Heart left ventricle (tissue), 16 donors: ENCODE data around the gene ARHGAP10. TPM values are rescaled to one million over a fixed set of nuclear protein-coding genes. Genes with fewer than 3 reads are reported as not detected.

Experiments
- ATAC-seq, 4 donors: fragments of 200-7000 bp; cut with Tn5 transposase; one replicate each; pipeline ENCODE4 v1.9.1; 2020 to 2022; ENCODE audit warnings: moderate library complexity in 4 of 4, mild to moderate bottlenecking in 3 of 4, moderate number of reproducible peaks in 1 of 4
- DNase-seq, 5 donors: peaks; one replicate each; pipeline ENCODE4 v3.0.0-alpha.2; 2020
- H3K27ac ChIP-seq, 12 donors: fragments of 200-600 bp; sonication (generic) in 4 of 12; one replicate each; pipeline versions ENCODE4 v1.5.0 to v1.8.0; 2016 to 2022; ENCODE audit warnings: mild to moderate bottlenecking in 2 of 12
- H3K27me3 ChIP-seq, 9 donors: fragments of 200-600 bp; sonication (generic) in 2 of 9; one replicate each; pipeline versions ENCODE4 v1.5.1 to v1.8.0; 2016 to 2022; ENCODE audit warnings: mild to moderate bottlenecking in 3 of 9
- H3K36me3 ChIP-seq, 9 donors: fragments of 200-600 bp; sonication (generic) in 2 of 9; one replicate each; pipeline versions ENCODE4 v1.5.0 to v1.8.0; 2018 to 2022; ENCODE audit warnings: mild to moderate bottlenecking in 2 of 9
- H3K4me1 ChIP-seq, 12 donors: fragments of 200-600 bp; sonication (generic) in 4 of 12; one replicate each; pipeline versions ENCODE4 v1.5.0 to v1.8.0; 2016 to 2022; ENCODE audit warnings: mild to moderate bottlenecking in 3 of 12
- H3K4me3 ChIP-seq, 12 donors: fragments of 200-600 bp; sonication (generic) in 4 of 12; one replicate each; pipeline versions ENCODE4 v1.5.0 to v1.8.0; 2017 to 2022; ENCODE audit warnings: mild to moderate bottlenecking in 9 of 12, moderate library complexity in 4 of 12
- H3K9me3 ChIP-seq, 12 donors: fragments of 200-600 bp; sonication (generic) in 4 of 12; one replicate each; pipeline versions ENCODE4 v1.5.0 to v1.8.0; 2016 to 2022; ENCODE audit warnings: mild to moderate bottlenecking in 1 of 12
- POLR2A ChIP-seq, 2 donors: fragments of 450-650 bp; IDR thresholded peaks; one replicate each; pipeline ENCODE4 v1.6.1; 2017; ENCODE audit warnings: antibody characterized with exemption in 2 of 2, mild to moderate bottlenecking in 2 of 2, moderate library complexity in 2 of 2
- WGBS, 4 donors: extraction: QIAGEN DNeasy Blood & Tissue Kit in 2 of 4; methylation state at CpG; one replicate each; pipeline versions ENCODE4 v1.1.5 to v1.1.7; 2013 to 2018; 5-methylcytosine and 5-hydroxymethylcytosine counted together
- intact Hi-C, 10 donors: fragments of 100-400 bp; cut with DNase I; formaldehyde crosslinking; loops; one replicate each; pipeline versions ENCODE4 v1.11.1 to v1.14.2; 2022
- polyA plus RNA-seq, 2 donors: library from polyadenylated mRNA; stranded (reverse); fragments of 200-250 nt; gene quantifications; one replicate each; pipeline ENCODE4 v1.2.3, GENCODE V29; 2013
- total RNA-seq, 9 donors: library from RNA; depleted of rRNA in 2 of 9; stranded (reverse); fragments of >200 nt in 2 of 9; fragmentation: NEBNext Ultra II Directional in 3 of 9; extraction: Animal tissue kit (Norgen Biotek cat#: 25700) in 3 of 9; gene quantifications; one replicate each; pipeline versions ENCODE4 v1.1.0 to v1.2.4, GENCODE V29; 2016 to 2023
- TF ChIP-seq, protein P1 (sequence below), 12 donors: fragments of 200-600 bp; sonication (generic) in 4 of 12; IDR thresholded peaks; one replicate each; pipeline versions ENCODE4 v1.5.0 to v1.8.0; 2018 to 2022; ENCODE audit warnings: antibody characterized with exemption in 12 of 12, mild to moderate bottlenecking in 5 of 12
- donor health status: ischemic (EF 13 %, LVEDD 7.1; RV severe dilation, severe dysfunction).
- donor health status: healthy with polysubstance abuse.
- donor health status: DM: no; HTN: yes; CAD: no.
- donor health status: DM: no; HTN: no; CAD: no.
- donor health status: ischemic (EF 25% LVEDD 6.9; RV normal size, moderate dysfunction).
- donor health status: ischemic (EF 25% LVEDD 5.7; RV mildly dilated, moderate dysfunction).
- donor health status: healthy.
- donor health status: DM: yes; HTN: yes; CAD: no.
- donor health status: ischemic (EF 35%, LVEDD 5.7; RV mildly dilated, moderate dysfunction).
- donor health status: nonischemic (EF 11% LVEDD 7.7; RV severe dilation, severe dysfunction).
- donor health status: DM: yes; HTN: yes; CAD: no.
- donor health status: PGD.
- donor health status: ischemic (EF 29% LVEDD 5.4; RV normal size, mild dysfunction).
- donor health status: nonischemic (EF 23%, LVEDD 6.1; RV moderate dilation, normal function).

The ARHGAP10 gene
- total and polyA plus RNA-seq, 11 donors, result 30.6 to 73.7 (median 51.7) TPM

DNA sequence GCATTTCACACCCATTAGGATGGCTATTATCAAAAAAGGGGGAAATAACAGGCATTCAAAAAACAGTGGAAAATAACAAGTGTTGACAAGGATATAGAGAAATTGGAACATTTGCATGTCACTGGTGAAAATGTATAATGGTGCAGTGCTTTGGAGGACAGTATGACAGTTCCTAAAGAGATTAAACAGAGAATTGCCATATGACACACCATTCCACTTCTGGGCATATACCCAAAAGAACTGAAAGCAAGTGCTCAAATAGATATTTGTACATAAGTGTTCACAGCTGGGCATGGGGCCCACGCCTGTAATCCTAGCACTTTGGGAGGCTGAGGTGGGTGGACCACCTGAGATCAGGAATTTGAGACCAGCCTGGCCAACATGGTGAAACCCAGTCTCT lies 362.3 kb downstream of the ARHGAP10 start:
- no peak for TF ChIP-seq POLR2A (IDR thresholded peaks at IDR 0.05)
- TF ChIP-seq, protein P1, sequence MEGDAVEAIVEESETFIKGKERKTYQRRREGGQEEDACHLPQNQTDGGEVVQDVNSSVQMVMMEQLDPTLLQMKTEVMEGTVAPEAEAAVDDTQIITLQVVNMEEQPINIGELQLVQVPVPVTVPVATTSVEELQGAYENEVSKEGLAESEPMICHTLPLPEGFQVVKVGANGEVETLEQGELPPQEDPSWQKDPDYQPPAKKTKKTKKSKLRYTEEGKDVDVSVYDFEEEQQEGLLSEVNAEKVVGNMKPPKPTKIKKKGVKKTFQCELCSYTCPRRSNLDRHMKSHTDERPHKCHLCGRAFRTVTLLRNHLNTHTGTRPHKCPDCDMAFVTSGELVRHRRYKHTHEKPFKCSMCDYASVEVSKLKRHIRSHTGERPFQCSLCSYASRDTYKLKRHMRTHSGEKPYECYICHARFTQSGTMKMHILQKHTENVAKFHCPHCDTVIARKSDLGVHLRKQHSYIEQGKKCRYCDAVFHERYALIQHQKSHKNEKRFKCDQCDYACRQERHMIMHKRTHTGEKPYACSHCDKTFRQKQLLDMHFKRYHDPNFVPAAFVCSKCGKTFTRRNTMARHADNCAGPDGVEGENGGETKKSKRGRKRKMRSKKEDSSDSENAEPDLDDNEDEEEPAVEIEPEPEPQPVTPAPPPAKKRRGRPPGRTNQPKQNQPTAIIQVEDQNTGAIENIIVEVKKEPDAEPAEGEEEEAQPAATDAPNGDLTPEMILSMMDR (IDR thresholded peaks at IDR 0.05), result no peak
- ATAC-seq (peak; percentile 28 to 76 (median 58)), DNase-seq (peak in 1 of 5 donors; percentile 26)
- intact Hi-C loops, result no loop called here
- Histone ChIP-seq H3K36me3 (peaks cover 0 to 6% (median 0%) of the 10 kb centered on the region in 9 donors), H3K4me3 (no peak overlapping the region), H3K9me3 (no peaks in the 10 kb centered on the region), H3K27me3 (no peaks in the 10 kb centered on the region), H3K27ac (peak overlapping the region in 3 of 12 donors; percentile 2 to 40 (median 3)), H3K4me1 (peaks cover 0 to 47% (median 6%) of the 10 kb centered on the region in 12 donors)
- 42 to 67% (median 52%) methylated on average over 1 of the region's 1 CpG for WGBS, 4 donors

DNA sequence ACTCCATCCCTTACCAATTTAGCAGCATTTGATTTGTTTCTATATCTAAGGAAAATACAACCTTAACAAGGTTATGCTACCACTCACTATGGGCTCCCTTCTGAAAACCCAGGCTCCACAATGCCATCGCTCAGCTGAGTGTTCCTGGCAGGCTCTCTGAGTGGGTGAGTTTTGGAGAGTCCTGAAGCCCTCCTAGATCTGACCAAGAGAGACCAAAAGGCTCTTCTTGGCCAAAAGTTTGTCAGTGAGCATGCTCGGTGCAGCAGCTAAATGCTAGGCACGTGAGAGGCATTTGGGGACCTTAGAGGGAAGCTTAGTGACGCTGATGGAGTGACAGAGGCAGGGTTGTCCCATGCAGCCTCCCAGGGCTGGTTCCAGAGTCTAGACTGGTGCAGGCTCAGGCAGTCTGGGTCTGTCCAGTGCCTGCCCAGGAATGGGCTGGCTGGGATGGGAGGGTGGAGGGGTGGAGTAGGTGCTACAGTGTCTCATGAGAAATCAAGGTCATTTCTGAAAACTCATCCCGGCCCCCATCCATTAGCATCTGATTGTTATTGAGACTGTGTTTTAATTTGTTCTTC lies 363.5 kb downstream of the ARHGAP10 start:
- no peak for DNase-seq
- WGBS, 4 donors, result 83 to 92% (median 90%) methylated on average over 5 of the region's 5 CpGs
- H3K4me1 ChIP-seq, result peaks cover 0 to 44% (median 6%) of the 10 kb centered on the region in 12 donors

DNA sequence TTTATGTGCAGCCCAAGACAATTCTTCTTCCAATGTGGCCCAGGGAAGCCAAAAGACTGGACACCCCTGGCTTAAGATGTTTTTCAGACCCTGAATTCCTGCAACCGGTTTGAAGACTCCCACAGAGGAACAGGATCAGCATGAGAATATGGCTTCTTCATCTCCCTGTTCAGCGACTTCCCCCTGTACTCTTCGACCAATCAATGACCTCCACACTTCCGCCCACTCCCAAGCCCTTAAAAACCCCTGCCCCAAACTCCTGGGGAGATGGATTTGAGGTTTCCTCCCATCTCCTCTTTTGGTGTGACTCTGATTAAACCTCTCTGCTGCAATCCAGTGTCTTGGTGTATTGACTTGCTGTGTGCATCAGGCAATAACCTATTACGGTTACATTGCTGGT lies 365.9 kb downstream of the ARHGAP10 start:
- Histone ChIP-seq H3K36me3 (peaks cover 0 to 9% (median 0%) of the 10 kb centered on the region in 9 donors), H3K27me3 (no peaks in the 10 kb centered on the region), H3K4me3 (no peak overlapping the region), H3K4me1 (peaks cover 0 to 28% (median 5%) of the 10 kb centered on the region in 12 donors), H3K27ac (no peak overlapping the region), H3K9me3 (no peaks in the 10 kb centered on the region)
- TF ChIP-seq, protein P1 (IDR thresholded peaks at IDR 0.05), result no peak
- TF ChIP-seq POLR2A (IDR thresholded peaks at IDR 0.05), result no peak
- intact Hi-C loops, result no loop called here
- ATAC-seq (no peak), DNase-seq (no peak)
- 88 to 96% (median 95%) methylated on average over 5 of the region's 5 CpGs for whole genome bisulfite sequencing, 4 donors

More for the DNA sequence above, 363.5 kb downstream of the ARHGAP10 start:
- Histone ChIP-seq H3K27me3 (no peaks in the 10 kb centered on the region), H3K9me3 (no peaks in the 10 kb centered on the region), H3K4me3 (no peak overlapping the region), H3K36me3 (peaks cover 0 to 6% (median 0%) of the 10 kb centered on the region in 9 donors), H3K27ac (peak overlapping the region in 1 of 12 donors; percentile 27)
- intact Hi-C loops, result no loop called here
- peak in 3 of 4 donors; percentile 16 to 39 (median 33) for ATAC-seq
- TF ChIP-seq, protein P1 (IDR thresholded peaks at IDR 0.05), result no peak
- TF ChIP-seq POLR2A (IDR thresholded peaks at IDR 0.05), result no peak

DNA sequence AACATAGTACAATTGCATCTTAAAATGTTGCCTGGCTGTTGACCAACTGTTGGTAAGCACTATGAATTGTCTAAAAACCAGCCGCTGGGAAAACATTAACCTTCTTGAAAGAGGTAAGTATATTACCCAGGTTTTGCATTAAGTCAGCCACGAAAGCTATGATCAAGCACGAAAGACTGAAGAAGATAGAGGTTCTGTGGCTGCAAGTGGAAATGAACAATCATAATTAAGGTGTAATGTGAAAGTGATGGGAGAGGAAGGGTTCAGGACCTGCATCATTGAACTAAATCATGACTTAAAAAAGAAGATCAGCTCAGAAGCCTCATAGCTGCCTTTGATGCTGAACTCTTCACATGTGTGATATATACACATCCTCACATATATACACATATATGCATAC lies 369.3 kb downstream of the ARHGAP10 start:
- Histone ChIP-seq H3K27ac (no peak overlapping the region), H3K27me3 (no peaks in the 10 kb centered on the region), H3K4me3 (no peak overlapping the region), H3K36me3 (peaks cover 0 to 17% (median 0%) of the 10 kb centered on the region in 9 donors), H3K4me1 (peaks cover 0 to 21% (median 6%) of the 10 kb centered on the region in 12 donors), H3K9me3 (peaks cover 0 to 5% (median 0%) of the 10 kb centered on the region in 12 donors)
- WGBS, 4 donors, result 65 to 97% (median 90%) methylated on average over 3 of the region's 3 CpGs
- TF ChIP-seq POLR2A (IDR thresholded peaks at IDR 0.05), result no peak
- TF ChIP-seq, protein P1 (IDR thresholded peaks at IDR 0.05), result no peak
- ATAC-seq (no peak), DNase-seq (no peak)
- intact Hi-C loops, result no loop called here
